ENCODE measurements around the gene ARL11. TPM values are rescaled to one million over a fixed set of nuclear protein-coding genes. Genes with fewer than 3 reads are reported as not detected.

ARL11 gene
- total RNA-seq, 2 donors from 2014 or later: 0.22 TPM; not detected in 1

- Mint-ChIP-seq H3K4me3 (no peak overlapping the region), H3K27me3 (no peaks in the 10 kb centered on the region), H3K4me1 (peaks cover 10% of the 10 kb centered on the region), H3K36me3 (ENCODE audit: low read depth) (no peaks in the 10 kb centered on the region), H3K27ac (peak overlapping the region; percentile 83)
- ATAC-seq: no peak
- no peaks in the 10 kb centered on the region for H3K9me3 ChIP-seq (ENCODE audit: control insufficient read depth, low read length, poor library complexity, severe bottlenecking)
- no peak for DNase-seq
Observed at GRCh38 chr13:49643035-49643646, 14.8 kb downstream of the ARL11 start.

- Mint-ChIP-seq H3K27me3 (no peaks in the 10 kb centered on the region), H3K27ac (peak overlapping the region; percentile 62), H3K36me3 (ENCODE audit: low read depth) (no peaks in the 10 kb centered on the region), H3K4me1 (peaks cover 10% of the 10 kb centered on the region), H3K4me3 (peak overlapping the region; percentile 53)
- H3K9me3 ChIP-seq (ENCODE audit: control insufficient read depth, low read length, poor library complexity, severe bottlenecking): no peaks in the 10 kb centered on the region
- DNase-seq (no peak), ATAC-seq (peak; percentile 20)
Observed at GRCh38 chr13:49645451-49645850, 17.1 kb downstream of the ARL11 start.

GRCh38 chr13:49646688-49647087 is 18.4 kb downstream of the ARL11 start:
- H3K27me3 Mint-ChIP-seq: no peaks in the 10 kb centered on the region
- peaks cover 10% of the 10 kb centered on the region for H3K4me1 Mint-ChIP-seq
- no peak for ATAC-seq
- no peak for DNase-seq
- H3K36me3 Mint-ChIP-seq (ENCODE audit: low read depth): no peaks in the 10 kb centered on the region
- H3K4me3 Mint-ChIP-seq: no peak overlapping the region
- no peak overlapping the region for H3K27ac Mint-ChIP-seq
- H3K9me3 ChIP-seq (ENCODE audit: control insufficient read depth, low read length, poor library complexity, severe bottlenecking): no peaks in the 10 kb centered on the region

- no peak overlapping the region for H3K27ac Mint-ChIP-seq
- H3K4me1 Mint-ChIP-seq: peaks cover 9% of the 10 kb centered on the region
- H3K4me3 Mint-ChIP-seq: no peak overlapping the region
- no peak for DNase-seq
- no peak for ATAC-seq
- H3K9me3 ChIP-seq (ENCODE audit: control insufficient read depth, low read length, poor library complexity, severe bottlenecking): no peaks in the 10 kb centered on the region
- no peaks in the 10 kb centered on the region for H3K27me3 Mint-ChIP-seq
- H3K36me3 Mint-ChIP-seq (ENCODE audit: low read depth): no peaks in the 10 kb centered on the region
Observed at GRCh38 chr13:49649244-49649962, 21.1 kb downstream of the ARL11 start.

- no peaks in the 10 kb centered on the region for H3K27me3 Mint-ChIP-seq
- DNase-seq (no peak), ATAC-seq (no peak)
- H3K27ac Mint-ChIP-seq: no peak overlapping the region
- no peaks in the 10 kb centered on the region for H3K36me3 Mint-ChIP-seq (ENCODE audit: low read depth)
- H3K9me3 ChIP-seq (ENCODE audit: control insufficient read depth, low read length, poor library complexity, severe bottlenecking): no peaks in the 10 kb centered on the region
- H3K4me3 Mint-ChIP-seq: no peak overlapping the region
- peaks cover 9% of the 10 kb centered on the region for H3K4me1 Mint-ChIP-seq
Observed at GRCh38 chr13:49649963-49650312, 21.6 kb downstream of the ARL11 start.

GRCh38 chr13:49651570-49652354 is 23.5 kb downstream of the ARL11 start:
- Mint-ChIP-seq H3K27me3 (no peaks in the 10 kb centered on the region), H3K27ac (peak overlapping the region; percentile 49), H3K4me3 (no peak overlapping the region), H3K36me3 (ENCODE audit: low read depth) (peaks cover 2% of the 10 kb centered on the region), H3K4me1 (peaks cover 5% of the 10 kb centered on the region)
- no peaks in the 10 kb centered on the region for H3K9me3 ChIP-seq (ENCODE audit: control insufficient read depth, low read length, poor library complexity, severe bottlenecking)
- DNase-seq (no peak), ATAC-seq (no peak)

GRCh38 chr13:49652355-49653305 is 24.3 kb downstream of the ARL11 start:
- ATAC-seq: peak; percentile 40
- Mint-ChIP-seq H3K4me3 (no peak overlapping the region), H3K4me1 (peaks cover 5% of the 10 kb centered on the region), H3K27ac (no peak overlapping the region), H3K36me3 (ENCODE audit: low read depth) (peaks cover 2% of the 10 kb centered on the region), H3K27me3 (no peaks in the 10 kb centered on the region)
- no peak for DNase-seq
- no peaks in the 10 kb centered on the region for H3K9me3 ChIP-seq (ENCODE audit: control insufficient read depth, low read length, poor library complexity, severe bottlenecking)

- Mint-ChIP-seq H3K27ac (no peak overlapping the region), H3K4me3 (no peak overlapping the region), H3K36me3 (ENCODE audit: low read depth) (peaks cover 2% of the 10 kb centered on the region), H3K27me3 (no peaks in the 10 kb centered on the region), H3K4me1 (peaks cover 5% of the 10 kb centered on the region)
- H3K9me3 ChIP-seq (ENCODE audit: control insufficient read depth, low read length, poor library complexity, severe bottlenecking): no peaks in the 10 kb centered on the region
- DNase-seq: no peak
- no peak for ATAC-seq
Observed at GRCh38 chr13:49653478-49653877, 25.2 kb downstream of the ARL11 start.

GRCh38 chr13:49654011-49654410 is 25.7 kb downstream of the ARL11 start:
- no peaks in the 10 kb centered on the region for H3K9me3 ChIP-seq (ENCODE audit: control insufficient read depth, low read length, poor library complexity, severe bottlenecking)
- Mint-ChIP-seq H3K36me3 (ENCODE audit: low read depth) (peaks cover 2% of the 10 kb centered on the region), H3K4me1 (peaks cover 5% of the 10 kb centered on the region), H3K27me3 (no peaks in the 10 kb centered on the region), H3K4me3 (no peak overlapping the region), H3K27ac (peak overlapping the region; percentile 29)
- DNase-seq (no peak), ATAC-seq (no peak)

- H3K27me3 Mint-ChIP-seq: no peaks in the 10 kb centered on the region
- H3K9me3 ChIP-seq (ENCODE audit: control insufficient read depth, low read length, poor library complexity, severe bottlenecking): no peaks in the 10 kb centered on the region
- H3K4me3 Mint-ChIP-seq: no peak overlapping the region
- H3K4me1 Mint-ChIP-seq: peaks cover 5% of the 10 kb centered on the region
- DNase-seq (no peak), ATAC-seq (no peak)
- H3K27ac Mint-ChIP-seq: no peak overlapping the region
- H3K36me3 Mint-ChIP-seq (ENCODE audit: low read depth): peaks cover 2% of the 10 kb centered on the region
Observed at GRCh38 chr13:49655906-49656305, 27.6 kb downstream of the ARL11 start.

GRCh38 chr13:49657241-49657641 is 28.9 kb downstream of the ARL11 start:
- H3K4me1 Mint-ChIP-seq: peaks cover 2% of the 10 kb centered on the region
- H3K27me3 Mint-ChIP-seq: no peaks in the 10 kb centered on the region
- ATAC-seq (no peak), DNase-seq (no peak)
- H3K27ac Mint-ChIP-seq: no peak overlapping the region
- H3K9me3 ChIP-seq (ENCODE audit: control insufficient read depth, low read length, poor library complexity, severe bottlenecking): no peaks in the 10 kb centered on the region
- no peak overlapping the region for H3K4me3 Mint-ChIP-seq
- H3K36me3 Mint-ChIP-seq (ENCODE audit: low read depth): peaks cover 2% of the 10 kb centered on the region

- Mint-ChIP-seq H3K36me3 (ENCODE audit: low read depth) (no peaks in the 10 kb centered on the region), H3K27me3 (no peaks in the 10 kb centered on the region), H3K4me3 (no peak overlapping the region), H3K4me1 (peaks cover 1% of the 10 kb centered on the region), H3K27ac (no peak overlapping the region)
- H3K9me3 ChIP-seq (ENCODE audit: control insufficient read depth, low read length, poor library complexity, severe bottlenecking): no peaks in the 10 kb centered on the region
- DNase-seq: no peak
- no peak for ATAC-seq
Observed at GRCh38 chr13:49664606-49665005, 36.3 kb downstream of the ARL11 start.

GRCh38 chr13:49667773-49668172 is 39.5 kb downstream of the ARL11 start:
- no peaks in the 10 kb centered on the region for H3K27me3 Mint-ChIP-seq

More at GRCh38 chr13:49667773-49668172, 39.5 kb downstream of the ARL11 start:
- DNase-seq: no peak
- ATAC-seq: no peak
- Mint-ChIP-seq H3K27ac (no peak overlapping the region), H3K36me3 (ENCODE audit: low read depth) (no peaks in the 10 kb centered on the region), H3K4me3 (no peak overlapping the region), H3K4me1 (peaks cover 6% of the 10 kb centered on the region)
- H3K9me3 ChIP-seq (ENCODE audit: control insufficient read depth, low read length, poor library complexity, severe bottlenecking): no peaks in the 10 kb centered on the region

All from T-helper 17 cell (primary cell).